Brain pericyte (primary cell): ENCODE data around the gene UBE2K.
"Not testable (repeated sequence)": the region's sequence is repeated elsewhere in the genome, so short reads cannot be mapped to it uniquely, and the experiment has no call there.

Source experiments
- DNase-seq: peaks from one replicate; pipeline ENCODE4 v3.0.0-alpha.2; 2012; ENCODE audit warnings: low read depth, low spot score

The UBE2K gene

GRCh38 chr4:39689970-39690369, 8.0 kb upstream of the UBE2K start:
- no peak for DNase-seq

DNA sequence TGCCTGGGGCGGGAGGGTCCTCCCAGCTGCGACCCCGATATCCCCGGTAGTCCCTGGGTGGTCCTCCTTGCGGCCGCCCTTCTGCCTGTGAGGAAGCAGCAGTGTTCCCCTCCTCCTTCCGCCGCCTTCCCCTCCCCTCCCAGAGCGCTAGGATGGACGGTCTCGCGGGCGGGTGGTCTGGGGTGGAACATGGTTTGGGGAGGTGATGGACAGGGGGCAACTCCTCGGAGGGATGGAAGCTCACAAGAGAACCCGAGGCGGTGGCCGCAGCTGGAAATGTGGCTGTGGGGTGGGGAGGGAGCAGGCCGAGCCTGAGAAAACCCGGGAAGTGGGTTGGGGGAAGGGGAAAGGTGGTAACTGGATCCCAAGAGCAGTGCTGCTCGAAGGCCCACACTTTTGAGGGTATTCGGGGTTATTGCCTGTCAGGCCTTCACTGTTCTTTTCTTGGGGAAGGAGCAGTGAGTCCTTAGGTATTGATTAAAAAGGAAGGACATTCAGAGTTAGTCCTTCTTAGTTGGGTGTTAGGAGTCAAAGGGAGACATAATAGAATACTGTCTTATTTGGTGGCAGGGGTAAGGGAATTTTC, 581 bp downstream of the UBE2K start:
- DNase-seq: peak; percentile 27

- DNase-seq: no peak
These were observed 1.9 kb downstream of the UBE2K start for GRCh38 chr4:39699687-39700409.

DNA sequence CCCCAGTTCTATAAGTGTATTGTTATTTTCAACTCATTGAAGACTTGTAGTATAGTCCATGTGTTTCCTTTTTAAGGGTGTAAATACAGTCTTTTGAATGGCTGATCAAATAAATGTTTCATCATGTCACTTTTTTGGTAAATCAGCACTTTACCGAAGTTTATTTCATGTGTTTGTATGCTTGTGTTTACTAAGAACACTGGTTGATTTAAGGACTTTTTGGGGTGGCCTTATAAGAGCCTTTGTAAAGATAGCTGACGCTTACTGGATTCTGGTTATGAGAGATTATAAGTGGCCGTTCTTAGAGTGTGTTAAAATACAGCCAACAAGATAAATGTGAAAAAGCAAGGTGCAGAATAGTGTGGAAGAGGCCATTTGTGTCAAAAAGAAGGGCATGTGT, 2.6 kb downstream of the UBE2K start:
- no peak for DNase-seq

- no peak for DNase-seq
These were observed 4.8 kb downstream of the UBE2K start for GRCh38 chr4:39702716-39703115.

DNA sequence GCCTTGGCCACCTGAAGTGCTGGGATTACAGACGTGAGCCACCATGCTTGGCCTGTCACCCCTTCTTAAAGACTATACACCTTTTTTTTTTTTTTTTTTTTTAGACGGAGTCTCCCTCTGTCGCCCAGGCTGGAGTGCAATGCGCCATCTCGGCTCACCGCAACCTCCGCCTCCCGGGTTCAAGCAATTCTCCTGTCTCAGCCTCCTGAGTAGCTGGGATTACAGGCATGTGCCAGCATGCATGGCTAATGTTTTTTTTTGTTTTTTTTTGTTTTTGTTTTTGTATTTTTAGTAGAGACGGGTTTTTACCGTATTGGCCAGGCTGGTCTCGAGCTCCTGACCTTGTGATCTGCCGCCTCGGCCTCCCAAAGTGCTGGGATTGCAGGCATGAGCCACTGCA, 6.9 kb downstream of the UBE2K start:
- DNase-seq: not testable (repeated sequence)

DNA sequence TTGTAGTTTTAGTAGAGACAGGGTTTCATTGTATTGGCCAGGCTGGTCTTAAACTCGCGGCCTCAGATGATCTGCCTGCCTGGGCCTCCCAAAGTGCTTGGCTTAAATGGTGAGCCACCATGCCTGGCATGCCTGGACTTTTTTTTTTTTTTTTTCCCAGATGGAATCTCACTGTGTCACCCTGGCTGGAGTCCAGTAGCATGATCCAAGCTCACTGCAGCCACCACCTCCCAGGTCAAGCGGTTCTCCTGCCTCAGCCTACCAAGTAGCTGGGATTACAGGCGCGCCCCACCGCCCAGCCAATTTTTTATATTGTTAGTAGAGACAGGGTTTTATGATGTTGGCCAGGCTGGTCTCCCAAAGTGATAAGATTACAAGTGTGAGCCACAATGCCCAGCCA, 8.4 kb downstream of the UBE2K start:
- no peak for DNase-seq

GRCh38 chr4:39706741-39707511, 9.0 kb downstream of the UBE2K start:
- no peak for DNase-seq

- DNase-seq: no peak
These were observed 12.4 kb downstream of the UBE2K start for GRCh38 chr4:39710098-39710896.

GRCh38 chr4:39712819-39713607, 15.1 kb downstream of the UBE2K start:
- DNase-seq: no peak

DNA sequence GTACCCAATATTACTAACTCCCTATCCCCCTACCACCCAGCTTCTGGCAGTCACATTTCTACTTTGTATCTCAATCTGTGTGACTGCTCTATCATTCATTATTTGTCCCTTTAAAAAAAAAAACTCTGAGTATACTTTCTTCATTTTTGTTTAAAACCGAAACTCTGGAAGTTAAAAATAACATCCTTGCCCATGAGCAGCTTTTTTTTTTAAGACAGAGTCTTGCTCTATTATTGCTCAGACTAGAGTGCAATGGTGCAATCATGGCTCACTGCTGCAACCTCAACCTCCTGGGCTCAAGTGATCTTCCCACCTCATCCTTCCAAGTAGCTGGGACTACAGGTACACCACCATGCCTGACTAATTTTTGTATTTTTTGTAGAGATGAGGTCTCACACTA, 15.8 kb downstream of the UBE2K start:
- DNase-seq: no peak

- no peak for DNase-seq
These were observed 16.2 kb downstream of the UBE2K start for GRCh38 chr4:39714166-39714565.

- no peak for DNase-seq
These were observed 17.9 kb downstream of the UBE2K start for GRCh38 chr4:39715788-39716187.

GRCh38 chr4:39716356-39716755, 18.4 kb downstream of the UBE2K start:
- no peak for DNase-seq

- not testable (repeated sequence) for DNase-seq
These were observed 19.8 kb downstream of the UBE2K start for GRCh38 chr4:39717743-39718142.

GRCh38 chr4:39718366-39719323, 20.7 kb downstream of the UBE2K start:
- DNase-seq: no peak

- DNase-seq: no peak
These were observed 22.1 kb downstream of the UBE2K start for GRCh38 chr4:39719804-39720580.

DNA sequence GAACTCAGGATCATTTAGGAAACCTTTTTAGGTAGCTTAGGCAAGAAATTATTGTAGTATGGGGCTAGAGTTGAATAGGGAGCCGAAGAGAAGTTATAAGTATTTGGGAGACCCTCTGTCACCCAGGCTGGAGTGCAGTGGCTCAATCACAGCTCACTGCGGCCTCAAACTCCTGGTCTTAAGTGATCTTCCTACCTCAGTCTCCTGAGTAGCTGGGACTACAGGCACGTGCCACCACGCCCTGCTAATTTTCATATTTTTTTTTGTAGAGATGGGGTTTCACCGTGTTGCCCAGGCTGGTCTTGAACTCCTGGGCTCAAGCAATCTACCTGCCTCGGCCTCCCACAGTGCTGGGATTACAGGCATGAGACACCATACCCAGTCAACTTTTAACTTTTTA, 23.3 kb downstream of the UBE2K start:
- DNase-seq: not testable (repeated sequence)

DNA sequence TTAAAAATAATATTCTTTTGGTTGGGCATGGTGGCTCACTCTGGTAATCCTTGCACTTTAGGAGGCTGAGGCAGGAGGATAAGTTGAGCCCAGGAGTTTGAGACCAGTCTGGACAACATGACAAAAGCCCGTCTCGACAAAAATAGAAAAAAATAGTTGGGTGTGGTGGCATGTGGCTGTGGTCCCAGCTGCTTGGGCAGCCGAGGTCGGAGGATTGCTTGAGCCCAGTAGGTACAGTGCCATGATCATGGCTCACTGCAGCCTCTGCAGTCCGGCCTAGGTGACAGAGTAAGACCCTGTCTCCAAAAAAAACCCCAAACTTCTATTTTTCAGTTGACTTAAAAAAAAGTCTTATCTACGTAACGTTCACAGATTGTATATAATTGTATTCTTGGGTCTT, 23.9 kb downstream of the UBE2K start:
- DNase-seq: no peak
